Measurements from ENCODE around the gene TFAP2A.

DNA sequence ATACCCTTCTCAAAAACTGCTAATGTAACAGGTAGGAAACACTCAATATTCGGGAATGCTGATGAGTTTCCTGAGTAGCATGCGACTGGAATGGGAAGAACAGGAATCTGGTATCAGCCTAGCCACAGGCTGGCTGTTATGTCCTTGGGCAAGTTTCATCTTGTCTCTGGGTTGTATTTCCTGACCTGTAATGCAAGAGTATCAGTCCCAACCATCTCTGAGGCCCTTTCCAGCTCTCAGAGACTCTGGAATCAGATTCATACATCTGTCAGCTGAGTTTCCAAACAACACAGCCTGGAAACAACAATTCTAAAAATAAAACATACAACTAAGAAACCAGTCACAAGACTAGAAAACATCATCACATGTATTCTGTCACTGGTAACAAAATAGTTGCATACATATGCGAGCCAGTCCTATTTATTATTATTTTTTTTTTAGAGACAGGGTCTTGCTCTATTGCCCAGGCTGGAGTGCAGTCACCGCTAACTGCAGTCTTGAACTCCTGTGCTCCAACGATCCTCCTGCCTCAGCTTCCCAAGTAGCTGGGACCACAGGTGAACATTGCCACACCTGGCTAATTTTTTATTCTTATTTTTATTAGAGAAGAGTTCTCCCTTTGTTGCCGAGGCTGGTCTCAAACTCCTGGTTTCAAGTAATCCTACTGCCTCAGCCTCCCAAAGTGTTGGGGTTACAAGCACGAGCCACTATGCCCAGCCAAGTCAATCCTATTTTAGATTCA is 16.7 kb upstream of the TFAP2A start:
- no peak for TF ChIP-seq CTCF (conservative IDR thresholded peaks at IDR 0.05)
- TF ChIP-seq ZFX (IDR thresholded peaks at IDR 0.05) = no peak
